Transverse colon (tissue), 4 donors: ENCODE measurements around the gene NUDT8. TPM values are rescaled to one million over a fixed set of nuclear protein-coding genes. Genes with fewer than 3 reads are reported as not detected.
"Not testable (repeated sequence)": the region's sequence is repeated elsewhere in the genome, so short reads cannot be mapped to it uniquely, and the experiment has no call there.

Source experiments
- DNase-seq: peaks from one replicate; pipeline ENCODE4 v3.0.0-alpha.2; 2019
- H3K27ac ChIP-seq, 4 donors: fragments of 200-600 bp; sonication (generic); 2 replicates each; pipeline ENCODE4 v1.5.1; 2016 to 2018; ENCODE audit warnings: inconsistent platforms in 4 of 4
- H3K27me3 ChIP-seq: fragments of 200-600 bp; sonication (generic); 2 replicates; pipeline ENCODE4 v1.5.1; 2017; ENCODE audit warnings: inconsistent platforms
- H3K36me3 ChIP-seq, 4 donors: fragments of 200-600 bp; sonication (generic); 2 replicates each; pipeline ENCODE4 v1.5.1; 2017 to 2019; ENCODE audit warnings: inconsistent platforms in 4 of 4
- H3K4me1 ChIP-seq, 4 donors: fragments of 200-600 bp; sonication (generic); 2 replicates each; pipeline ENCODE4 v1.5.1; 2017 to 2020; ENCODE audit warnings: inconsistent platforms in 4 of 4
- H3K4me3 ChIP-seq, 4 donors: fragments of 200-600 bp; sonication (generic); 1 replicate in 1 of 4; 2 replicates in 3 of 4; pipeline versions ENCODE4 v1.5.1 to v1.6.1; 2017 to 2019; ENCODE audit warnings: inconsistent platforms in 4 of 4
- H3K9me3 ChIP-seq, 2 donors: fragments of 200-600 bp; sonication (generic); 2 replicates each; pipeline ENCODE4 v1.5.1; 2017 to 2019; ENCODE audit warnings: inconsistent platforms in 2 of 2
- CTCF ChIP-seq, 5 experiments: fragments of 200-600 bp in 3 of 5; fragments of 450-650 bp in 2 of 5; sonication (generic) in 3 of 5; IDR thresholded peaks; 1 replicate in 2 of 5; 2 replicates in 3 of 5; pipeline ENCODE4 v1.5.1; 2016 to 2017; ENCODE audit warnings: antibody characterized with exemption in 5 of 5, inconsistent platforms in 3 of 5, mild to moderate bottlenecking in 2 of 5, moderate library complexity in 1 of 5
- EP300 ChIP-seq: sonication (generic); formaldehyde crosslinking; IDR thresholded peaks from one replicate; pipeline ENCODE4 v1.6.1; 2017; ENCODE audit warnings: antibody characterized with exemption, low read depth
- POLR2A ChIP-seq: fragments of 450-650 bp; IDR thresholded peaks from one replicate; pipeline ENCODE4 v1.6.1; 2016; ENCODE audit warnings: antibody characterized with exemption, mild to moderate bottlenecking, moderate library complexity
- POLR2AphosphoS5 ChIP-seq, 3 donors: sonication (generic); formaldehyde crosslinking; IDR thresholded peaks; one replicate each; pipeline ENCODE4 v1.6.1; 2016; ENCODE audit warnings: antibody characterized with exemption in 3 of 3
- whole genome bisulfite sequencing, 2 donors: methylation state at CpG; one replicate each; pipeline ENCODE4 v1.1.5; 2018; ENCODE audit warnings: low coverage in 1 of 2; 5-methylcytosine and 5-hydroxymethylcytosine counted together
- in situ Hi-C, 4 donors: fragments of 200-750 bp; cut with MboI; loops; one replicate each; pipeline versions ENCODE4 v1.15.0 to v1.15.1; 2017; ENCODE audit warnings: low sequenced_read_pairs in 3 of 4, low pct_ligation_motif_present in 1 of 4, low pct_unique_long_range_greater_than_20kb in 1 of 4
- intact Hi-C: fragments of 100-400 bp; cut with DNase I; formaldehyde crosslinking; loops from one replicate; pipeline ENCODE4 v1.15.1; 2023; ENCODE audit warnings: low total_unique reads
- total RNA-seq, 4 donors: library from RNA; depleted of rRNA; stranded (reverse); fragments of >200 nt; gene quantifications; one replicate each; pipeline ENCODE4 v1.1.0, GENCODE V29; 2016

Gene NUDT8
- total RNA-seq, 4 donors from 2014 or later: 21.3 to 68.5 (median 26.9) TPM

- intact Hi-C loops: no loop called here
Measured at GRCh38 chr11:67596753-67597300, 32.9 kb downstream of the NUDT8 start.

DNA sequence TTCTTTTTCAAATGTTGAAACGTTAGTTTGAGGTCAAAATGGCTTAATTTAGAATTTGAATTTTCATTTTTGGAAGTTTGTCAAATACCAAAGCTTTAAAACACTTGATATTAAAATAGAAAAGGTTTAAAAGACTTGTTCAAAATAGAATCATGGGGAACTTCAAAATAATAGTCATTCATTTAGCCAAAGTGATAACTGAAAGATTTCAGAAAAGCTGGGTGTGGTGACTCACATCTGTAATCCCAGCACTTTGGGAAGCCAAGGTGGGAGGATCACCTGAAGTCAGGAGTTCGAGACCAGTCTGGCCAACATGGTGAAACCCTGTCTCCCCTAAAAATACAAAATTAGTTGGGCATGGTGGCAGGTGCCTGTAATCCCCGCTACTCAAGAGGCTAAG, 35.3 kb downstream of the NUDT8 start:
- TF ChIP-seq POLR2A (no peak), CTCF (IDR thresholded peaks at IDR 0.05) (no peak), POLR2AphosphoS5 (IDR thresholded peaks at IDR 0.05) (no peak), EP300 (no peak)
- H3K27ac ChIP-seq: no peak overlapping the region
- no peak overlapping the region for H3K4me3 ChIP-seq
- in situ Hi-C loops: no loop called here
- no peaks in the 10 kb centered on the region for H3K27me3 ChIP-seq
- intact Hi-C loops: no loop called here
- H3K9me3 ChIP-seq: no peaks in the 10 kb centered on the region
- DNase-seq: no peak
- H3K4me1 ChIP-seq: no peaks in the 10 kb centered on the region
- H3K36me3 ChIP-seq: no peaks in the 10 kb centered on the region
- 55 to 71% methylated on average over 2 to 3 of the region's 3 CpGs for WGBS, 2 donors

More at GRCh38 chr11:67596753-67597300, 32.9 kb downstream of the NUDT8 start:
- in situ Hi-C loops: no loop called here
- H3K9me3 ChIP-seq: no peaks in the 10 kb centered on the region
- H3K4me3 ChIP-seq: no peak overlapping the region
- H3K4me1 ChIP-seq: no peaks in the 10 kb centered on the region
- DNase-seq: no peak
- no peaks in the 10 kb centered on the region for H3K27me3 ChIP-seq
- no peaks in the 10 kb centered on the region for H3K36me3 ChIP-seq
- H3K27ac ChIP-seq: no peak overlapping the region
- no peak for TF ChIP-seq CTCF (IDR thresholded peaks at IDR 0.05)
- no peak for TF ChIP-seq EP300
- no peak for TF ChIP-seq POLR2A
- TF ChIP-seq POLR2AphosphoS5 (IDR thresholded peaks at IDR 0.05): no peak
- 93 to 100% methylated on average over 1 of the region's 1 CpG for WGBS, 2 donors

DNA sequence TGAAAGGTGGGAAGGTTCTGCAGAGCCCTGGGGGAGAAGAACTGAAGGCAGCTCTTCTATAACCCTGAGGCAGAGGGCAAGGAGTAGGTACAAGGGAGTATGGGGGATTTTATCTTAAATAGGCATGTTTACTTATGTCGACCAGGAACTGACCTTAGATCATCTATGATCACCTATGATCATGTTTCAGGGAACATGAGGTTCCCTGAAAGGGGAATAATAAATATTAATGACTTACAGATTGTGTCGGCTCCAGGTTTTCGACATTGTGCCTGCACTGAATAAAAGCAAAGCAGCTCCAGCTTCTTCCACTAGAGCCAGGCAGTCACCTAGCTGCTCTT, 36.2 kb downstream of the NUDT8 start:
- DNase-seq: no peak
- WGBS, 2 donors: 71 to 88% methylated on average over 2 to 3 of the region's 3 CpGs
- intact Hi-C loops: no loop called here
- Histone ChIP-seq H3K27me3 (no peaks in the 10 kb centered on the region), H3K27ac (no peak overlapping the region), H3K4me3 (no peak overlapping the region), H3K4me1 (no peaks in the 10 kb centered on the region), H3K9me3 (no peaks in the 10 kb centered on the region), H3K36me3 (no peaks in the 10 kb centered on the region)
- TF ChIP-seq POLR2AphosphoS5 (IDR thresholded peaks at IDR 0.05): no peak
- in situ Hi-C loops: no loop called here

DNA sequence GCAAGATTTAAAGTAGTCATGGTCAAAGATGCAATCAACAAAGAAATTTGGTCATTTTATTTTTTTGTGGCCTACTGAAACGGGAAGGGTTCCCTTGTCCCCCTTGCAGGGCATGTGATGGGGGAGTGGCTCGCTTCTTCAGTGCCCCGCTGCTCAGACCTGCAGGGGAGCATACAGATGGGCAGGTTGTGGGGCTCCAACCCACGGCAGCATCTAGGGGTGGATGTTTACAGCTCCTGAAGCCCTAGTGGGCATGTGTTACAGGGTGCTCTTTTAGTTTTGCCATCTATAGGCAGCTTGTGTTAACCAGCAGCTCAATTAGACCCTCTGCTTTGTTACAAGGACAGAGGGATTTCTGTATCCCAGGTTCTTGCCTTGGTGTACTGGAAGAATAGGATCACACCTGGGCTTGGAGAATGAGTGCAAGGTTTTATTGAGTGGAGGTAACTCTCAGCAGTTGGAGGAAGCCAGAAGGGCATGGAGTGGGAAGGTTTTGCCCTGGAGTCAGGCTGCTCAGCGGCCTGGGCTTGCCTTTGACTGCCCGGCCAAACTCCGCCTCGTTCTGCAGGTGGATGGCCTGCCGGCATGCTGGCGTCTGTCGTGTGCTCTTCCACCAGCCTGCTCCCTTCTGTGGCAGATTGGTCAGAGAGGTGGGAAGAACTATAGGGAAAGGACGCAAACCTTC, 36.7 kb downstream of the NUDT8 start:
- DNase-seq: no peak
- Histone ChIP-seq H3K36me3 (no peaks in the 10 kb centered on the region), H3K9me3 (no peaks in the 10 kb centered on the region), H3K4me3 (no peak overlapping the region), H3K27ac (no peak overlapping the region), H3K27me3 (no peaks in the 10 kb centered on the region), H3K4me1 (no peaks in the 10 kb centered on the region)
- intact Hi-C loops: no loop called here
- 74 to 100% methylated on average over 2 to 12 of the region's 12 CpGs for WGBS, 2 donors
- in situ Hi-C loops: no loop called here
- TF ChIP-seq CTCF (IDR thresholded peaks at IDR 0.05) (no peak), EP300 (no peak), POLR2A (no peak), POLR2AphosphoS5 (IDR thresholded peaks at IDR 0.05) (no peak)

DNA sequence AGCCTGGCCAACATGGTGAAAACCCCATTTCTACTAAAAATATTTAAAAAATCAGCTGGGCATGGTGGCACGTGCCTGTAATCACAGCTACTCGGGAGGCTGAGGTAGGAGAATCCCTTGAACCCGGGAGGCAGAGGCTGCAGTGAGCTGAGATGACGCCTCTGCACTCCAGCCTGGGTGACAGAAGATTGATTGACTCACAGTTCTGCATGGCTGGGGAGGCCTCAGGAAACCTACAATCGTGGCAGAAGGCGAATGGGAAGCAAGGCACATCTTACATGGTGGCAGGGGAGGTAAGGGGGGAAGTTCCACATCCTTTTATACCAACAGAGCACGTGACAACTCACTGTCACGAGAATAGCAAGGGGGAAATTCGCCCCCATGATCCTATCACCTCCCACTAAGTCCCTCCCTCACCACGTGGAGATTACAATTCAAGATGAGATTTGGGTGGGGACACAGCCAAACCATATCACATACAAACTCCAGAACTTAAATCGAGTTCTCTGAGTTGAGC, 40.8 kb downstream of the NUDT8 start:
- H3K4me3 ChIP-seq, H3K9me3 ChIP-seq, H3K27ac ChIP-seq, DNase-seq, H3K36me3 ChIP-seq, in situ Hi-C loops, intact Hi-C loops, H3K27me3 ChIP-seq: not testable (repeated sequence)
- peaks cover 8 to 20% (median 10%) of the 10 kb centered on the region in 4 donors for H3K4me1 ChIP-seq
- WGBS, 2 donors: 39 to 75% methylated on average over 4 to 11 of the region's 11 CpGs
